NCI-H2107 (cell line): ENCODE data around the gene YWHAB.
"Not testable (repeated sequence)": the region's sequence is repeated elsewhere in the genome, so short reads cannot be mapped to it uniquely, and the experiment has no call there.

ENCODE experiments used
- DNase-seq: peaks from one replicate; lab custom pipeline; 2025; lab: John Stamatoyannopoulos, UW

YWHAB gene

GRCh38 chr20:44885392-44886265 is at the start of gene YWHAB:
Gene YWHAB, plus strand, starts transcription at chr20:44885705. Its CDS starts 15,829 bp downstream, at chr20:44901534.
- DNase-seq = peak; percentile 77

GRCh38 chr20:44836601-44837120 is 48.8 kb upstream of the YWHAB start:
- no peak for DNase-seq

- DNase-seq = no peak
These were observed 47.6 kb upstream of the YWHAB start for GRCh38 chr20:44837946-44838345.

GRCh38 chr20:44838521-44838920 is 47.0 kb upstream of the YWHAB start:
- no peak for DNase-seq

GRCh38 chr20:44839481-44839880 is 46.0 kb upstream of the YWHAB start:
- no peak for DNase-seq

GRCh38 chr20:44840826-44841225 is 44.7 kb upstream of the YWHAB start:
- DNase-seq = no peak

GRCh38 chr20:44841955-44842354 is 43.5 kb upstream of the YWHAB start:
- no peak for DNase-seq

- DNase-seq = no peak
These were observed 41.6 kb upstream of the YWHAB start for GRCh38 chr20:44843876-44844275.

GRCh38 chr20:44848254-44849015 is 37.1 kb upstream of the YWHAB start:
- DNase-seq = no peak

GRCh38 chr20:44849703-44850102 is 35.8 kb upstream of the YWHAB start:
- no peak for DNase-seq

- no peak for DNase-seq
These were observed 35.2 kb upstream of the YWHAB start for GRCh38 chr20:44850272-44850671.

GRCh38 chr20:44850837-44851236 is 34.7 kb upstream of the YWHAB start:
- DNase-seq = no peak

GRCh38 chr20:44851545-44851944 is 34.0 kb upstream of the YWHAB start:
- DNase-seq = no peak

- DNase-seq = no peak
These were observed 29.1 kb upstream of the YWHAB start for GRCh38 chr20:44856442-44856841.

GRCh38 chr20:44856856-44857448 is 28.6 kb upstream of the YWHAB start:
- DNase-seq = no peak

GRCh38 chr20:44858606-44859360 is 26.7 kb upstream of the YWHAB start:
- no peak for DNase-seq

- no peak for DNase-seq
These were observed 23.9 kb upstream of the YWHAB start for GRCh38 chr20:44861531-44862006.

- DNase-seq = no peak
These were observed 23.2 kb upstream of the YWHAB start for GRCh38 chr20:44862286-44862685.

GRCh38 chr20:44863365-44864084 is 22.0 kb upstream of the YWHAB start:
- DNase-seq = not testable (repeated sequence)

GRCh38 chr20:44864493-44864892 is 21.0 kb upstream of the YWHAB start:
- not testable (repeated sequence) for DNase-seq
